Measurements from ENCODE around the gene CCDC110.
A peak's percentile ranks its signal among the peaks of the same experiment; 100 is the strongest.

The CCDC110 gene

GRCh38 chr4:185404031-185404430 lies 67.5 kb downstream of the CCDC110 start:
- Histone ChIP-seq H3K9me3 (ENCODE audit: control insufficient read depth in 5 of 5, low read length in 5 of 5) (no peaks in the 10 kb centered on the region), H3K36me3 (ENCODE audit: control insufficient read depth in 5 of 5, insufficient read depth in 5 of 5, low read length in 5 of 5) (peaks cover 35 to 65% (median 43%) of the 10 kb centered on the region in 5 donors), H3K9ac (ENCODE audit: low read length in 5 of 5) (no peak overlapping the region), H3K4me3 (ENCODE audit: low read depth in 1 of 5, low read length in 5 of 5) (no peak overlapping the region), H3K27me3 (ENCODE audit: control insufficient read depth in 5 of 5, insufficient read depth in 4 of 5, low read length in 5 of 5) (no peaks in the 10 kb centered on the region), H3K27ac (ENCODE audit: low read depth, low read length) (no peak overlapping the region), H3K4me1 (ENCODE audit: control insufficient read depth in 5 of 5, insufficient read depth in 5 of 5, low read length in 5 of 5) (no peaks in the 10 kb centered on the region)

- Histone ChIP-seq H3K27ac (ENCODE audit: low read depth, low read length) (no peak overlapping the region), H3K4me3 (ENCODE audit: low read depth in 1 of 5, low read length in 5 of 5) (no peak overlapping the region), H3K9me3 (ENCODE audit: control insufficient read depth in 5 of 5, low read length in 5 of 5) (no peaks in the 10 kb centered on the region), H3K27me3 (ENCODE audit: control insufficient read depth in 5 of 5, insufficient read depth in 4 of 5, low read length in 5 of 5) (no peaks in the 10 kb centered on the region), H3K4me1 (ENCODE audit: control insufficient read depth in 5 of 5, insufficient read depth in 5 of 5, low read length in 5 of 5) (peaks cover 3 to 21% (median 19%) of the 10 kb centered on the region in 5 donors), H3K9ac (ENCODE audit: low read length in 5 of 5) (no peak overlapping the region), H3K36me3 (ENCODE audit: control insufficient read depth in 5 of 5, insufficient read depth in 5 of 5, low read length in 5 of 5) (peaks cover 25 to 44% (median 26%) of the 10 kb centered on the region in 5 donors)
Measured at GRCh38 chr4:185399466-185399865, 72.1 kb downstream of the CCDC110 start.

GRCh38 chr4:185398618-185399017 lies 72.9 kb downstream of the CCDC110 start:
- Histone ChIP-seq H3K9me3 (ENCODE audit: control insufficient read depth in 5 of 5, low read length in 5 of 5) (no peaks in the 10 kb centered on the region), H3K9ac (ENCODE audit: low read length in 5 of 5) (no peak overlapping the region), H3K27ac (ENCODE audit: low read depth, low read length) (no peak overlapping the region), H3K36me3 (ENCODE audit: control insufficient read depth in 5 of 5, insufficient read depth in 5 of 5, low read length in 5 of 5) (peaks cover 25 to 41% (median 26%) of the 10 kb centered on the region in 5 donors), H3K4me1 (ENCODE audit: control insufficient read depth in 5 of 5, insufficient read depth in 5 of 5, low read length in 5 of 5) (peaks cover 3 to 22% (median 21%) of the 10 kb centered on the region in 5 donors), H3K27me3 (ENCODE audit: control insufficient read depth in 5 of 5, insufficient read depth in 4 of 5, low read length in 5 of 5) (no peaks in the 10 kb centered on the region), H3K4me3 (ENCODE audit: low read depth in 1 of 5, low read length in 5 of 5) (no peak overlapping the region)

- H3K27me3 ChIP-seq (ENCODE audit: control insufficient read depth in 5 of 5, insufficient read depth in 4 of 5, low read length in 5 of 5) = no peaks in the 10 kb centered on the region
- H3K36me3 ChIP-seq (ENCODE audit: control insufficient read depth in 5 of 5, insufficient read depth in 5 of 5, low read length in 5 of 5) = peaks cover 17 to 28% (median 23%) of the 10 kb centered on the region in 5 donors
- peaks cover 3 to 22% (median 21%) of the 10 kb centered on the region in 5 donors for H3K4me1 ChIP-seq (ENCODE audit: control insufficient read depth in 5 of 5, insufficient read depth in 5 of 5, low read length in 5 of 5)
- peak within 1 kb of the TSS in 4 of 5 donors; percentile 78 to 93 (median 87) for H3K9ac ChIP-seq (ENCODE audit: low read length in 5 of 5)
- peak within 1 kb of the TSS; percentile 98 for H3K27ac ChIP-seq (ENCODE audit: low read depth, low read length)
- H3K4me3 ChIP-seq (ENCODE audit: low read depth in 1 of 5, low read length in 5 of 5) = peak within 1 kb of the TSS; percentile 80 to 85 (median 85)
- no peaks in the 10 kb centered on the region for H3K9me3 ChIP-seq (ENCODE audit: control insufficient read depth in 5 of 5, low read length in 5 of 5)
Measured at GRCh38 chr4:185396724-185397385, 74.7 kb downstream of the CCDC110 start, which contains the start of gene ANKRD37. Gene ANKRD37, plus strand, starts transcription at chr4:185396841. Its CDS starts 83 bp downstream, at chr4:185396924.

DNA sequence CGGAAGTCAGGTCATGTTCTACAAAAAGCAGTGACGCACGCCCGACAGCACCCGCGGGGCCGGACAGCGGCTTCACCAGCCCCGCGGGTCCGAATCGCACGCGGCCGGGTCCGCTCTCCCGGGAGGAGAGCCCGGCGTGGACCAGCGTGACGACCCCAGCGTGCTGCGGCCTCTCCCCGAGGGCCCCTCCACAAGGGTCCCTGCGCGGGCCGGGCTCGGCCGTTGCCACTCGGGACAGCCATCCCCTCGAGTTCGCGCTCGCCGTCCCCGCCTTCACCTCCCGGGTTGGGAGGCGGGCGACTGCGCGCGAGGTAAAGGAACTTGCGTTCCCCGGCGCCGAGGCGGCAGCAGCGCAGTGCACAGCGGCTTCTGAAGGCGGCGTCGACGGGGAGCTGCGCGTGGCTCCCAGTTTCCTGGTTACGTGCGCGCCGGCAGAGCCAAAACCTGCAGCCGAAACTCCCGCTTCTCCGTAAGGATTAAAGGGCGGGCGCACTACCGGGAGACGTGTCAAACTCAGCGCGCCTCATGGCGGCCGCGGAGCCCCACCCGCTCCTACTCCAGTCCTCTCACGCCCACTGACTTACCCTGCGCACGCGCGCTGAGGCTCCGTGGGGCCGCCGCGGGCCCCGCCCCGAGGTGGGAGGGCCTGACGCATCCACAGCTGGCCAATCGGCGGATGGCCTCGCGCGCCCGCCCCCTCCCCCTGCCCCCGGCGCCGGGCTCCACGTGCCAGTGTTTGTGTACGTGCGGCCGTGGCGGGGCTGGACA lies 75.4 kb downstream of the CCDC110 start:
- peaks cover 3 to 22% (median 21%) of the 10 kb centered on the region in 5 donors for H3K4me1 ChIP-seq (ENCODE audit: control insufficient read depth in 5 of 5, insufficient read depth in 5 of 5, low read length in 5 of 5)
- H3K27ac ChIP-seq (ENCODE audit: low read depth, low read length) = peak overlapping the region; percentile 98
- no peaks in the 10 kb centered on the region for H3K9me3 ChIP-seq (ENCODE audit: control insufficient read depth in 5 of 5, low read length in 5 of 5)
- H3K9ac ChIP-seq (ENCODE audit: low read length in 5 of 5) = peak overlapping the region in 4 of 5 donors; percentile 78 to 93 (median 87)
- no peaks in the 10 kb centered on the region for H3K27me3 ChIP-seq (ENCODE audit: control insufficient read depth in 5 of 5, insufficient read depth in 4 of 5, low read length in 5 of 5)
- H3K4me3 ChIP-seq (ENCODE audit: low read depth in 1 of 5, low read length in 5 of 5) = peak overlapping the region; percentile 79 to 85 (median 81)
- H3K36me3 ChIP-seq (ENCODE audit: control insufficient read depth in 5 of 5, insufficient read depth in 5 of 5, low read length in 5 of 5) = peaks cover 10 to 21% (median 15%) of the 10 kb centered on the region in 5 donors

- peaks cover 3 to 22% (median 21%) of the 10 kb centered on the region in 5 donors for H3K4me1 ChIP-seq (ENCODE audit: control insufficient read depth in 5 of 5, insufficient read depth in 5 of 5, low read length in 5 of 5)
- H3K9me3 ChIP-seq (ENCODE audit: control insufficient read depth in 5 of 5, low read length in 5 of 5) = no peaks in the 10 kb centered on the region
- peaks cover 5 to 15% (median 10%) of the 10 kb centered on the region in 5 donors for H3K36me3 ChIP-seq (ENCODE audit: control insufficient read depth in 5 of 5, insufficient read depth in 5 of 5, low read length in 5 of 5)
- peak within 1 kb of the TSS; percentile 98 for H3K27ac ChIP-seq (ENCODE audit: low read depth, low read length)
- peak within 1 kb of the TSS; percentile 51 to 93 (median 84) for H3K9ac ChIP-seq (ENCODE audit: low read length in 5 of 5)
- H3K27me3 ChIP-seq (ENCODE audit: control insufficient read depth in 5 of 5, insufficient read depth in 4 of 5, low read length in 5 of 5) = no peaks in the 10 kb centered on the region
- H3K4me3 ChIP-seq (ENCODE audit: low read depth in 1 of 5, low read length in 5 of 5) = peak within 1 kb of the TSS; percentile 80 to 85 (median 85)
Measured at GRCh38 chr4:185395238-185395955, 76.1 kb downstream of the CCDC110 start, which contains the start of gene LRP2BP. Gene LRP2BP, minus strand, starts transcription at chr4:185395924. Its CDS starts 17,738 bp downstream, at chr4:185378186.

All from subcutaneous abdominal adipose tissue (tissue), 5 donors.